Measurements from ENCODE around the gene SNX25.

DNA sequence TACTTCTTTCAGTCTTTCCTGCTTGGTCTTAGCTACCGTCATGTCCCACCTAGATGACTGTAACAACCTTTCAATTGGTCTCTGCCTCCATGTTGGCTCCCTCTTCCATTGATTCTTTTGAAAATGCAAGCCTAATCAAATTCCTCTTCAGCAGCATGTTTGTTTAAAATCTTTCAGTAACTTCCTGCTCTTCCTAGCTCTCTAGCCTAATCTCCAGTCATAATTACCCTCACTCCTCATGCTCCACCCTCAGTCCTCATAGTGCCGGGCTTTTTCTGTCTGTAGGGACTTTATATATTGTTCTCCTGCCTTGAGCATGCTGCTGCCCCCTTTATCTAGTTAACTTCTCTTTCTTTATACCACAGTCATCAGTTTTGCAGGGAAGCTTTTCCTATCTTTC is 12.1 kb downstream of the SNX25 start:
- TF ChIP-seq CREB1 (IDR thresholded peaks at IDR 0.05; ENCODE audit: low read depth) = no peak
- no peak for TF ChIP-seq CTCF (IDR thresholded peaks at IDR 0.05 in 2 of 3, conservative IDR thresholded peaks at IDR 0.05 in 1 of 3; ENCODE audit: control insufficient read depth in 2 of 3, extremely low read depth in 1 of 3, insufficient read depth in 1 of 3, low read depth in 3 of 3, low read length in 3 of 3)
- TF ChIP-seq PAX8 (IDR thresholded peaks at IDR 0.05) = no peak
- no peak for TF ChIP-seq FOXM1 (IDR thresholded peaks at IDR 0.05; ENCODE audit: low read depth, low read length)
- TF ChIP-seq BHLHE40 (IDR thresholded peaks at IDR 0.05; ENCODE audit: borderline replicate concordance in 1 of 2, low read depth in 2 of 2, low read length in 1 of 2) = no peak
- no peak for TF ChIP-seq POLR2AphosphoS5 (IDR thresholded peaks at IDR 0.05; ENCODE audit: low read length)
- no peak for TF ChIP-seq MYB (IDR thresholded peaks at IDR 0.05; ENCODE audit: borderline replicate concordance, low read depth, low read length)
- no peak for TF ChIP-seq YY1 (IDR thresholded peaks at IDR 0.05; ENCODE audit: low read depth, low read length)
- no peak for TF ChIP-seq RAD51 (IDR thresholded peaks at IDR 0.05)
